Hematopoietic multipotent progenitor cell treated with erythropoietin and hydrocortisone succinate and interleukin-3 and kit ligand, for 8 days (in vitro differentiated cells): ENCODE measurements around the gene KCNH6.

Experiments used
- DNase-seq: peaks from one replicate; pipeline ENCODE4 v3.0.0-alpha.2; 2015

The KCNH6 gene

GRCh38 chr17:63563339-63563738, 40.2 kb downstream of the KCNH6 start:
- no peak for DNase-seq

- DNase-seq, result no peak
These were observed 41.4 kb downstream of the KCNH6 start for GRCh38 chr17:63564562-63564961.

GRCh38 chr17:63567229-63567628, 44.1 kb downstream of the KCNH6 start:
- no peak for DNase-seq

GRCh38 chr17:63568563-63568962, 45.4 kb downstream of the KCNH6 start:
- DNase-seq, result no peak

- DNase-seq, result peak; percentile 58
These were observed 48.6 kb downstream of the KCNH6 start for GRCh38 chr17:63571632-63572310.

- DNase-seq, result no peak
These were observed 50.5 kb downstream of the KCNH6 start for GRCh38 chr17:63573634-63574033.

GRCh38 chr17:63578027-63578768, 55.0 kb downstream of the KCNH6 start:
- DNase-seq, result no peak

GRCh38 chr17:63578769-63579111, 55.6 kb downstream of the KCNH6 start:
- DNase-seq, result no peak

- no peak for DNase-seq
These were observed 56.5 kb downstream of the KCNH6 start for GRCh38 chr17:63579633-63580032.

GRCh38 chr17:63587770-63588169, 64.6 kb downstream of the KCNH6 start:
- no peak for DNase-seq

GRCh38 chr17:63588797-63589196, 65.6 kb downstream of the KCNH6 start:
- no peak for DNase-seq

GRCh38 chr17:63589646-63590045, 66.5 kb downstream of the KCNH6 start:
- no peak for DNase-seq

GRCh38 chr17:63592797-63593196, 69.6 kb downstream of the KCNH6 start:
- DNase-seq, result no peak

GRCh38 chr17:63595132-63595531, 72.0 kb downstream of the KCNH6 start:
- DNase-seq, result no peak
